ENCODE results near the gene TNNI2.

GRCh38 chr11:1878137-1879031, 39.6 kb downstream of the TNNI2 start:
- TF ChIP-seq CTCF (IDR thresholded peaks at IDR 0.05) = no peak
- no peak for TF ChIP-seq POLR2A (IDR thresholded peaks at IDR 0.05)
